Activated T-helper 1 cell treated with anti-CD3 and anti-CD28 coated beads, Interleukin-2, amount 50 U/mL, for 16 hours (primary cell): Measurements from ENCODE around the gene GAK.

ENCODE experiments used
- DNase-seq, 2 donors: peaks; one replicate each; pipeline ENCODE4 v3.0.0-alpha.2; 2020; ENCODE audit warnings: low read depth in 1 of 2, low spot score in 1 of 2

The GAK gene

DNA sequence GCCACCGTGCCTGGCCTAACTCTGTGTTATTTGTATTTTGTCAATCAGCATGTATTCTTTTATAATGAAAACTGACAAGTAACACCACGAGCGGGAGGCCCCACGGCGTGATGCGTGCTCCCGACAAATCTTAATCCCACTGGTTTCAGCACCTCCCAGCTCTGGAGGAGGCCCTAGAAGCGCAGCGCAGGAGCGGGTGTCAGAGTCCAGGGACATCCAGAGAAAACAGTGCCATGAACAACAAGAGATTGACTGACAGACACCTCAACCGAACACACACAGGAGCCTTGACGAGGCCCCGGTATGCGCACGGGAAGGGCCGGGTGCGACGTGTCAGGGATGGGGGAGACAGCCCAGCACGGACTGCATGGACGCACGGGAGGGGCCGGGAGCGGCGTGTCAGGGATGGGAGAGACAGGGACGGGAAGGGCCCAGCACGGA is 23.0 kb downstream of the GAK start:
- no peak for DNase-seq

DNA sequence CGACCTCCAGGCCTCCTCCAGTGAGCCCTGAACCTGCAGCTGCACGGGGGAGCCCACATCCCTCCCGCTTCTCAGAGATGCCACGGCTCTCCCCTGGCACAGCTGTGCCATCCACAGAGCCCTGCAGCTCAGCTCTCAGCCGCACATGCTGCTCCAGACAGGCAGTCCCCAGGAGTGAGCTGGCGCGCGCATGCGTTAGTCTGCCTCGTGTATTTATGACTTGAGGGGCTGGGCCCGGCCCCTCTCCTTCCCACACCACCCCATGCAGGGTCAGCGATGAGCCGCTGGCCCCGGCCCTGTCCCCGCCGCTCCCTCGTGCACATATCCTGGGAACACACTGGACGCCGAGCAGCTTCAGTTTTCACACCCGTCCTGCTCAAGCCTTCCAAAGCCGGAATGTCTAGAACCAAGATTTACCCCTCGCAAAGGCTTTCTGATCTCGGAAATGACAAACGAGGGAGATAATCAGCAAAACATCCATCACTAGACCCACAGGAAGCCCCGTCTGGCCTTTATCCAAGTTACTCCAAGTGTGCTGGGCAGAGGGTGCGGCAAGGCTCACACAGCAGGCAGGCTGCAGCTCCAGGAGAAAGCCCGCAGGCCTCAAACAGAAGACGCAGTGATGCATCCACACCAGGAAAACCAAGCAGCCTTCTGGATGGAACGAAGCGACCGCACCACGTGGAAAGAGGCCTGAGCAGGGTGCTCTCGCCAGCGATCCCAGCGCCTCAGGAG is 24.3 kb downstream of the GAK start:
- DNase-seq, result no peak

GRCh38 chr4:907103-907400 is 25.1 kb downstream of the GAK start:
- no peak for DNase-seq

DNA sequence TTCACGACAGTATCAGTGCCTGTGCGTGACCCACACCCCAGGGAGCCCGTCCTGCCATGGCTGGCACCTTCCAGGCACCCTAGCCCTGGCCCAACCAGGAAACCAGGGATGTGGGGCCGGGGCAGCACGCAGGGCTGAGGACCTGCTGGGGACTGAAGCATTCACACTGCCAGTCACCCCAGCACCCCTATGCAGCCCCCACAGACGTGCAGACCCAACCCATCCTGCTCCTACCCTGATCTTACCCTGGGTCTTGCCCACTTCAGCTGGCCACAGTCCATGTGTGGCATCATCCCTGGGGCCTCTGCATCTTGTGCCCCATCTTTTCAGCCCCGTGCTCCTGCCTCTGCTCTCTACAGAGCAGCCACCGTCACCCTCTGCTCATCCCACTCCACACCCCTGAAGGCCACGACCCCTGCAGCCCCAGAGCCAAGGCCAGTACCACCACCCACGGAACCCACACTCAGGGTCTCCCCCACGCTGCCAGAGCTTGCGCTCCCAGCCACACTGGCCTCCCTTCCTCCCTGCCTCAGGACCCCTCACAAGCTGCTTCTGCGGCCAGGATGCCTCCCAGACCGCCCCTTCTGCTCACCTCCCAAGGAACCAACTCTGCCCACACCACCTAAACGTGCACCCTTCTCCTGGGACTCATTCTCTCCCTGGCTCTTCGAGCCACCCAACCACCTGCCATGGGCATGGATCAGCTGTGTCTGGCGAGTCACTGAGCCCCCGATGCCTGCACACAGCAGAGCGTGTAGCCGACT is 25.6 kb downstream of the GAK start:
- DNase-seq, result no peak

GRCh38 chr4:905485-906338 is 26.4 kb downstream of the GAK start:
- DNase-seq, result no peak

- no peak for DNase-seq
These were observed 28.8 kb downstream of the GAK start for GRCh38 chr4:903066-904046.

- no peak for DNase-seq
These were observed 30.8 kb downstream of the GAK start for GRCh38 chr4:901192-901910.

- no peak for DNase-seq
These were observed 31.4 kb downstream of the GAK start for GRCh38 chr4:900721-901120.

GRCh38 chr4:900073-900472 is 32.0 kb downstream of the GAK start:
- no peak for DNase-seq

DNA sequence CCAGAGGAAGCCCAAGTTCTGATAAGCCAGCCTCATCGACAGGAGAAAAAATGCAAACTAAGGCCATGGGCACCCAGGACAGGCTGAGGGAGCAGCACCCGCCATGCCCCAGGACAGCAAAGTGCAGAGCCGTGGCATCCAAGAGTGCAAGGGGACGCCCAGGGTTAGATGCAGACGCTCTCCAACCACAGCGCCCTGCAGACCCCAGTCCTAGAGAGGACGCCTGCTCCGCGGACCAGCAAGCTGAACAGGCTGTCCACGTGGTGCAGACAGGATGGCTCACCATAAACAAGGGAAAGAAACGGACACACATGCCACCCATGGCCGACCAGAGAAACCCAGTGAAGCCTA is 32.6 kb downstream of the GAK start:
- no peak for DNase-seq

- DNase-seq, result no peak
These were observed 33.1 kb downstream of the GAK start for GRCh38 chr4:898869-899555.

GRCh38 chr4:898123-898522 is 34.0 kb downstream of the GAK start:
- no peak for DNase-seq

GRCh38 chr4:896630-897029 is 35.5 kb downstream of the GAK start:
- DNase-seq, result no peak

GRCh38 chr4:896216-896615 is 35.9 kb downstream of the GAK start:
- no peak for DNase-seq

GRCh38 chr4:895596-895995 is 36.5 kb downstream of the GAK start:
- DNase-seq, result no peak

DNA sequence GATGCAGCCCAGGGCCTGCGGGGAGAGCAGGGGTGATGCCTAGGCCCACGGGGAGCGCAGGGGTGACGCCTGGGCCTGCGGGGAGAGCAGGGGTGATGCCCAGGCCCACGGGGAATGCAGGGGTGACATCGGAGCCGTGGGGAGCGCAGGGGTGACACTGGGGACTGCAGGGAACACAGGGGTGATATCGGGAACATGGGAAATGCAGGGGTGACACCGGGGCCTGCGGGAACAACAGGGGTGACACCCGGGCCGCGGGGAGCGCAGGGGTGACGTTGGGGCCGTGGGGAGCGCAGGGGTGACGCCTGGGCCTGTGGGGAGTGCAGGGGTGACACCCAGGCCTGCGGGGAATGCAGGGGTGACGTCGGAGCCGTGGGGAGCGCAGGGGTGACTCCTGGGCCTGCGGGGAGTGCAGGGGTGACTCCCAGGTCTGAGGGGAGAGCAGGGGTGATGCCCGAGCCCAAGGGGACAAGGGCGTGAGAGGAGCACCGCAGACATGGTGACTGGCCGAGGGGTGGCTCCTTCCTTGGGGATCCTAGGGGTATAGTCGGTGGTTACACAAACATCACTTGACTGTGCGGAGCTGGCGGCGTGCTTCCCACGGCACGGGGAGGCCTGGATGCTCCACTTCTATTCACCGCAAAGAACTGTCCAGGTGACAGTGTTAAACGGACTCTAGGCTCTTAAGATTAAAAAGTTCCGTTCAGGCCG is 38.0 kb downstream of the GAK start:
- no peak for DNase-seq

GRCh38 chr4:893276-893994 is 38.7 kb downstream of the GAK start:
- DNase-seq, result no peak

DNA sequence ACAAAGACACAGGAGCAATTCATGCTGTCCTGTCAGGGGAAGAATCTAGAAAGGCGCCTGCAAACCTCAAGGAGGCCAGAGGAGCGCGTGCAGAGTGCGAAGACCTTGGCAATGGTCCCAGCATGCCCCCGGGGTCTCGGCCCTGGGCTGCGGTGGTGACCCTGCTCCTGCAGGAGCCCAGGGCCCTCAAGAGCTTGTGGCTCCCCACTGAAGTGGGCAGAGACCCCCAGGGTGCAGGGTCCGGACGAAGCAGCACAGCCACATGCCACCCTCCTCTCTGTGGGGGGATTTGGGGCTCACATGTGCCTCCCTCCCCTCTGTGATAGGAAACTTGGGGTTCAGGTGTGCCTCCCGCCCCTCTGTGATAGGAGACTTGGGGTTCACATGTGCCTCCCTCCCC is 39.3 kb downstream of the GAK start:
- no peak for DNase-seq
